Measurements from ENCODE around the gene SHISA9. TPM values are rescaled to one million over a fixed set of nuclear protein-coding genes. Genes with fewer than 3 reads are reported as not detected.

The SHISA9 gene
- total RNA-seq, 4 donors from 2014 or later, result 0.30 to 3.1 (median 0.66) TPM

- intact Hi-C loops (cut with DNase I; ENCODE audit: low total_unique reads), result no loop called here
- H3K4me3 ChIP-seq (ENCODE audit: low read depth, poor library complexity, severe bottlenecking), result no peak overlapping the region
- WGBS, 2 donors, result 70 to 76% methylated on average over 3 of the region's 3 CpGs
- TF ChIP-seq POLR2A (IDR thresholded peaks at IDR 0.05) (no peak), CTCF (IDR thresholded peaks at IDR 0.05) (no peak)
- DNase-seq (ENCODE audit: low spot score in 2 of 2), result no peak
Observed at GRCh38 chr16:13046061-13046821, 144.8 kb downstream of the SHISA9 start.

GRCh38 chr16:13047276-13047675, 145.9 kb downstream of the SHISA9 start:
- intact Hi-C loops (cut with DNase I; ENCODE audit: low total_unique reads), result no loop called here
- peak in 1 of 2 donors; percentile 18 for DNase-seq (ENCODE audit: low spot score in 2 of 2)
- no peak for TF ChIP-seq POLR2A (IDR thresholded peaks at IDR 0.05)
- no peak for TF ChIP-seq CTCF (IDR thresholded peaks at IDR 0.05)
- 57 to 67% methylated on average over 1 of the region's 1 CpG for WGBS, 2 donors
- no peak overlapping the region for H3K4me3 ChIP-seq (ENCODE audit: low read depth, poor library complexity, severe bottlenecking)

GRCh38 chr16:13049688-13050087, 148.3 kb downstream of the SHISA9 start:
- 92 to 95% methylated on average over 3 of the region's 3 CpGs for WGBS, 2 donors
- H3K4me3 ChIP-seq (ENCODE audit: low read depth, poor library complexity, severe bottlenecking), result no peak overlapping the region
- no peak for DNase-seq (ENCODE audit: low spot score in 2 of 2)
- intact Hi-C loops (cut with DNase I; ENCODE audit: low total_unique reads), result no loop called here
- TF ChIP-seq CTCF (IDR thresholded peaks at IDR 0.05) (no peak), POLR2A (IDR thresholded peaks at IDR 0.05) (no peak)

- no peak for DNase-seq (ENCODE audit: low spot score in 2 of 2)
- 59 to 70% methylated on average over 1 of the region's 1 CpG for WGBS, 2 donors
- TF ChIP-seq CTCF (IDR thresholded peaks at IDR 0.05) (no peak), POLR2A (IDR thresholded peaks at IDR 0.05) (no peak)
- H3K4me3 ChIP-seq (ENCODE audit: low read depth, poor library complexity, severe bottlenecking), result no peak overlapping the region
- intact Hi-C loops (cut with DNase I; ENCODE audit: low total_unique reads), result no loop called here
Observed at GRCh38 chr16:13052431-13052830, 151.0 kb downstream of the SHISA9 start.

GRCh38 chr16:13055480-13055879, 154.1 kb downstream of the SHISA9 start:
- 73 to 74% methylated on average over 3 of the region's 3 CpGs for WGBS, 2 donors
- TF ChIP-seq POLR2A (IDR thresholded peaks at IDR 0.05) (no peak), CTCF (IDR thresholded peaks at IDR 0.05) (no peak)
- DNase-seq (ENCODE audit: low spot score in 2 of 2), result no peak
- intact Hi-C loops (cut with DNase I; ENCODE audit: low total_unique reads), result no loop called here
- H3K4me3 ChIP-seq (ENCODE audit: low read depth, poor library complexity, severe bottlenecking), result no peak overlapping the region

GRCh38 chr16:13056607-13057006, 155.2 kb downstream of the SHISA9 start:
- TF ChIP-seq POLR2A (IDR thresholded peaks at IDR 0.05), result no peak
- TF ChIP-seq CTCF (IDR thresholded peaks at IDR 0.05), result no peak
- no peak for DNase-seq (ENCODE audit: low spot score in 2 of 2)
- intact Hi-C loops (cut with DNase I; ENCODE audit: low total_unique reads), result no loop called here
- H3K4me3 ChIP-seq (ENCODE audit: low read depth, poor library complexity, severe bottlenecking), result no peak overlapping the region
- WGBS, 2 donors, result 81 to 85% methylated on average over 5 of the region's 5 CpGs
